ENCODE data around the gene ITGB4. TPM values are rescaled to one million over a fixed set of nuclear protein-coding genes. Genes with fewer than 3 reads are reported as not detected.

ITGB4 gene
- total RNA-seq, 1 experiment from 2014 or later: 5.3 TPM

- H3K27ac ChIP-seq (ENCODE audit: insufficient read length, low read depth, low read length): no peak overlapping the region
- H3K9me3 Mint-ChIP-seq: no peaks in the 10 kb centered on the region
- H2BK120ac ChIP-seq (ENCODE audit: low read depth, low read length, poor library complexity, severe bottlenecking): no peak overlapping the region
- no peaks in the 10 kb centered on the region for H3K79me1 ChIP-seq (ENCODE audit: insufficient read depth, low read depth, low read length, poor library complexity, severe bottlenecking)
- H2BK12ac ChIP-seq (ENCODE audit: insufficient read length, low read depth, low read length): no peak overlapping the region
- no peak overlapping the region for H4K8ac ChIP-seq (replicated peaks; ENCODE audit: insufficient read length, low read depth, low read length)
- H3T11ph ChIP-seq (ENCODE audit: low read length): no peak overlapping the region
- H3K4me1 Mint-ChIP-seq: peaks cover 30 to 44% of the 10 kb centered on the region in 2 experiments
- H3K23ac ChIP-seq (ENCODE audit: insufficient read length, low read depth, low read length): no peak overlapping the region
- H3K4me3 Mint-ChIP-seq: no peak overlapping the region
- no peak overlapping the region for H2AFZ ChIP-seq (ENCODE audit: low read length)
- no peak for DNase-seq
- no peak overlapping the region for H4K91ac ChIP-seq (ENCODE audit: insufficient read length, low read depth, low read length)
- H3K9ac ChIP-seq (ENCODE audit: extremely low read depth, insufficient read length, low read length): no peak overlapping the region
- H4K5ac ChIP-seq (ENCODE audit: insufficient read length, low read depth, low read length): no peak overlapping the region
- no peaks in the 10 kb centered on the region for H3K4me1 ChIP-seq (ENCODE audit: insufficient read depth, low read length)
- no peak overlapping the region for H3K14ac ChIP-seq (ENCODE audit: insufficient read depth, low read length)
- H3K18ac ChIP-seq (ENCODE audit: insufficient read length, low read depth, low read length): no peak overlapping the region
- no peaks in the 10 kb centered on the region for H4K20me1 ChIP-seq (ENCODE audit: control insufficient read depth, insufficient read depth, insufficient read length)
- H2AK5ac ChIP-seq (ENCODE audit: insufficient read length, low read length): no peak overlapping the region
- no peak overlapping the region for H2BK15ac ChIP-seq (ENCODE audit: low read depth, low read length)
- peaks cover under 1 to 12% (median 8%) of the 10 kb centered on the region in 3 experiments; a peak in 5 of 7 replicates for H3K36me3 Mint-ChIP-seq (ENCODE audit: insufficient read depth in 1 of 3, low read depth in 3 of 3)
- WGBS (ENCODE audit: extremely low coverage, insufficient read length, low lambda C conversion rate): no CpG with 5 or more reads among the region's 6 CpGs
- H3K4me2 ChIP-seq (ENCODE audit: insufficient read depth, insufficient read length, low read length): no peak overlapping the region
- no peak overlapping the region for H2BK20ac ChIP-seq (ENCODE audit: low read depth, low read length, poor library complexity, severe bottlenecking)
- H3K27me3 Mint-ChIP-seq (ENCODE audit: low read depth): no peaks in the 10 kb centered on the region
- no peak overlapping the region for H2BK5ac ChIP-seq (ENCODE audit: insufficient read length, low read length)
- H3K56ac ChIP-seq (ENCODE audit: insufficient read length, low read depth, low read length): no peak overlapping the region
- no peaks in the 10 kb centered on the region; the same call in 1 of the 2 replicates for H3K79me2 ChIP-seq (ENCODE audit: insufficient read depth, low read length)
- H3K9me3 ChIP-seq (ENCODE audit: control insufficient read depth, low read depth, low read length): no peaks in the 10 kb centered on the region
- no peak overlapping the region for H3K4ac ChIP-seq (ENCODE audit: low read depth, low read length)
- peak overlapping the region in 2 of 3 experiments; percentile 44 to 91; a peak in 3 of 7 replicates for H3K27ac Mint-ChIP-seq
- TF ChIP-seq, protein P1, sequence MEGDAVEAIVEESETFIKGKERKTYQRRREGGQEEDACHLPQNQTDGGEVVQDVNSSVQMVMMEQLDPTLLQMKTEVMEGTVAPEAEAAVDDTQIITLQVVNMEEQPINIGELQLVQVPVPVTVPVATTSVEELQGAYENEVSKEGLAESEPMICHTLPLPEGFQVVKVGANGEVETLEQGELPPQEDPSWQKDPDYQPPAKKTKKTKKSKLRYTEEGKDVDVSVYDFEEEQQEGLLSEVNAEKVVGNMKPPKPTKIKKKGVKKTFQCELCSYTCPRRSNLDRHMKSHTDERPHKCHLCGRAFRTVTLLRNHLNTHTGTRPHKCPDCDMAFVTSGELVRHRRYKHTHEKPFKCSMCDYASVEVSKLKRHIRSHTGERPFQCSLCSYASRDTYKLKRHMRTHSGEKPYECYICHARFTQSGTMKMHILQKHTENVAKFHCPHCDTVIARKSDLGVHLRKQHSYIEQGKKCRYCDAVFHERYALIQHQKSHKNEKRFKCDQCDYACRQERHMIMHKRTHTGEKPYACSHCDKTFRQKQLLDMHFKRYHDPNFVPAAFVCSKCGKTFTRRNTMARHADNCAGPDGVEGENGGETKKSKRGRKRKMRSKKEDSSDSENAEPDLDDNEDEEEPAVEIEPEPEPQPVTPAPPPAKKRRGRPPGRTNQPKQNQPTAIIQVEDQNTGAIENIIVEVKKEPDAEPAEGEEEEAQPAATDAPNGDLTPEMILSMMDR (conservative IDR thresholded peaks at IDR 0.05): no peak
- H3K27me3 ChIP-seq (ENCODE audit: insufficient read depth, low read length): no peaks in the 10 kb centered on the region
- H3K23me2 ChIP-seq (ENCODE audit: insufficient read length, low read depth, low read length, poor library complexity, severe bottlenecking): no peaks in the 10 kb centered on the region
Observed at GRCh38 chr17:75689441-75689873, 31.8 kb upstream of the ITGB4 start.
